Activated CD4-positive, alpha-beta T cell treated with anti-CD3 and anti-CD28 coated beads, Interleukin-2, amount 50 U/mL, for 16 hours (primary cell): ENCODE data around the gene RSU1.
"Not testable (repeated sequence)": the region's sequence is repeated elsewhere in the genome, so short reads cannot be mapped to it uniquely, and the experiment has no call there.

Experiments used
- DNase-seq: peaks from one replicate; pipeline ENCODE4 v3.0.0-alpha.2; 2020

RSU1 gene

DNA sequence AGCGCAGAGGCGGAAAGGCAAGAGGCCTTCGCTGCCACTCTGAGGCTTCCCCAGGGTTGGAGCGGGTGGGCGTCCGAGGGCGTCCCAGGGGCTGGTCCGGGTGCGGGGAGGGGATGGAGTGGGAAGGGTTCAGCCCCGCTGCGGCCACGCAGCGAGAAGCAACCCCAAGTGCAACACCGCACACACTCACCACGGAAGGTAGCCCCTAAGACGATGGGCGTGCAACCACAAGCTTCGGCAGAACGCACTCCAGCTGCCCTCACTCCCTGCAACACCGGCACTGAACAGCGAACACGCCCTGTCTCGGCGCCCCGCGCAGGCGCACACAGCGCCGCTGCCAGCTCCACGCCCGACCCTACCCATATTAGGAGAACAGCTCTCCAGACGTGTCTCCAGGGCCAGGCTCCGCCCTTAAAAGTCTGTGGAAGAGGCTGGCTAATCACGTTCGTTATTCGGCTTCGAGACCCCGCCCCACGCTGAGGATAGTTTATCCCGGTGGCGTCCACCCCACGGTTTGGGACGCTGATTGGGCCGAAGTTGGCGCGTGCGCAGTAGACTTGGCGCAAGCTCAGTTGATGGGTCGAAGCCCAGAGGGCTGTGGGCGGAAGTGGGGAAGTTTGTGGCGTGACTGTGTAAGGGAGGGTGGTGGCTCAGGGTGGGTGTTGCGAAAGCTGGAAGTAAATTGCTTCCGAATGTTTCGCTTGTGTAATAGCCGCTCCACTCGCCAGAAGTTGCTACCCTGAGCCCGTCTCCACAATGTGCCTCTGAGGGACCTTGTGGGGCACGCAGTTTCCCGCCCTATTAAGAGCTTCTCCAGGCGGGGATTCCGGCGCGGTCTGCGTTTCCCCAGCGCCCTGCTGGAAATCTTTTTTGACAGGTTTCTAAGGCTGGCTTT is at the start of gene RSU1:
Gene RSU1 (minus strand): TSS at position 300 of the 895 bp plus-strand sequence. CDS start 343 bp downstream, outside the sequence.
- peak; percentile 100 for DNase-seq

DNA sequence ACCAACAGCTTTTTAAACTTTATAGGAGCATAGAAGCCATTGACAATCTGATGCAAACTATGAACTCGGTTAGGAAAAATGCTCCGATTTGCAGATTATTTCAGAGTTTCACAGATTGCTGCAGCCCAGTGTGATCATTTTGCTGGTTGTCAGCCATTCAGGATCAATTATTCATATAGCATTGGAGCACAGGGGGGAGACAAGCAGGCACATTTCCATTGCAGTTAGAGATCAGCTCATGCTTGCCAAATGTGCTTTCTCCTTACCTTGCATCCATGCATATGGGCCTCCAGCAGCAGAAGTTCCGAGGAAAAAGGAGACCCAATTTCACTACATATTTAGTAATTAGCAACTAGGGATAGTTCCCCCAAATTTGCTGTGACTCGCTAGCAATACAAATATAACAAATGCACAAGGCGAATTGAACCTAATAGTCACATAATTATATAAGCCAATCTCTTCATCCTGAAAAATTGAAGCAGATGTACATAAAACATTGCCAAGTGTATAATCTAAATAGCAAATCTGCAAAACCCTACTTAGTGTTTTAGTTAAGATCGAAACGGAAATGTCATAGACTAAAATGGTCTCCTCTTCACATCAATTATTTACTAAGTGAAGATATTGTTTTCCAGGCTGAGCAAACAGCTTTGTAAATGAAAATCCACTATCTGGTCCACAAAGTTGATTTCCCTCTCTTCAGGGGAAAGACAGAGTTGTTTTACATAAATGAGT is 49.5 kb upstream of the RSU1 start:
- DNase-seq = no peak

GRCh38 chr10:16865766-16866165 is 48.5 kb upstream of the RSU1 start:
- no peak for DNase-seq

GRCh38 chr10:16863766-16864165 is 46.5 kb upstream of the RSU1 start:
- DNase-seq = no peak

DNA sequence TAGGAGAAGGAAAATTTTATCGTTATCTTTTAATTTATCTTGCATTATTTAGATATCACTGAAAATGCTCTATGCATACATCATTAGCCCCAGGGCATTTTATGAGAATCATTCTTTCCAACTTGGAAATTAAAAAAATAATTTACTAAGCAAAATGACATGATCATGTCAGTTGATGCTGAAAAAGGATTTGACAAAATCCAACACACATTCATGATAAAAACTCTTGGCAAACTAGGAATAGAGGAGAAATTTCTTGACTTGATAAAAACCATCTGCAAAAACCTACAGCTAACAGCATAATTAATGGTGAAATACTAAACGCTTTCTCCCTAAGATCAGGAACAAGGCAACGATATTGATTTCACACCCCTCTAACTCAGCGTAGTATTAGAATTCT is 40.2 kb upstream of the RSU1 start:
- no peak for DNase-seq

DNA sequence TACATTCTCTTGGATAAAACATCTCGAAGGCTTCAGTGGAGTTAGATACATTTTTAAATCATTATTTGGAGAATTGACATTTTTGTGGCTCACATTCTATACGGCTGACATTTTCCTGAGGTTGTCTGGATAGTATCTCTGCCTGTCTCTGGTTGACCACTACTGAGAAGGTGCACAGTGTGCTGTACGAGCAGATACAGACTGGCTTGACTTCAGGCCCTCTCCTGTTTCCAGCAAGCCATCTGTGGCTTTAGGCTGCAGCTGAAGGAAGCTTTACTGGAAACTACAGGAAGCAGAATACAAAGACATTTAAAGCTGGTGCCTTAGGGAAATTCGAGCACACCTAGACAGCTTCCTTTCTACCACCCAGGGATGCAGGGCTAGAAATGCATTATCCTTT is 39.3 kb upstream of the RSU1 start:
- DNase-seq = no peak

DNA sequence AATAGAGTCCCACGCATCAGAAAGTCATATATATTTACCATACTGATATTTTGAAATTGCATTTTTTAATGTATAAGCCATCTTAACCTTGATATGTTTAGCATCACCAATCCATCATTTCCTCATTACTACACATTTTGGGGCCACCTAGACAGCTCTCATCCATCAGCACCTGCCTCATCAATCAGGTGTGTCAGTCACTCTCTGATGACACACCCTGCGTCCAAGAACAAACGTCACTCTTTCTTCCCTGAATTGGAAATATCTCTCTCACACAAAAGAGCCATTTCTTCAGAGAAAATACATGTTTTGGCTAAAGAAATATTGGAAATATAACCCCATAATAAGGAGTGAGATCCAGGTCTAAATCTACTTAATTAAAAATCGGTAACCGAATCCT is 38.9 kb upstream of the RSU1 start:
- DNase-seq = no peak

GRCh38 chr10:16854623-16855022 is 37.4 kb upstream of the RSU1 start:
- no peak for DNase-seq

GRCh38 chr10:16853809-16854208 is 36.6 kb upstream of the RSU1 start:
- no peak for DNase-seq

- DNase-seq = peak; percentile 11
Measured at GRCh38 chr10:16853201-16853600, 36.0 kb upstream of the RSU1 start.

- no peak for DNase-seq
Measured at GRCh38 chr10:16852624-16853023, 35.4 kb upstream of the RSU1 start.

DNA sequence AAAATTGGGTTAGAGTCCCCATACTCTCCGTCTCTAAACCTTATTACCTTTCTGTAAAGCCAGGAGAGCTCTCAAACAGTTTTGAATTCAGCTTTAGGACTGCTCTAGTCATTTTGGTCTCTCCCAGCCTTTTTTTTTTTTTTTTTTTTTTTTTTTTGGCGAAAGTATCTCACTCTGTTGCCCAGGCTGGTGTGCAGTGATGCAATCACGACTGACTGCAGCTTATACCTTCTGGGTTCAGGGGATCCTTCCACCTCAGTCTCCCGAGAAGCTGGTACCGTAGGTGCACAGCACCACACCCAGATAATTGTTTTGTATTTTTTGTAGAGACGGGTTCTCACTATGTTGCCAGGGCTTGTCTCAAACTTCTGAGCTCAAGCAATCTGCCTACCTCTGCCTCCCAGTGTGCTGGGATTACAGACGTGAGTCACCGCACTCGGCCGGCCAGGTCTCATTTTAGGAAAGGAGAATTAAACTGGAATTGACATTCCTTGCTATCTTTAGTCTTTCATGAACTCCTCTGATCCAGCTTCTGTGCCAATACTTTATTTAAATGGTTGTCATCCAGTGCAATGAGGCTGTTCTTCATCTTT is 31.4 kb upstream of the RSU1 start:
- no peak for DNase-seq

GRCh38 chr10:16847644-16848043 is 30.4 kb upstream of the RSU1 start:
- DNase-seq = no peak

DNA sequence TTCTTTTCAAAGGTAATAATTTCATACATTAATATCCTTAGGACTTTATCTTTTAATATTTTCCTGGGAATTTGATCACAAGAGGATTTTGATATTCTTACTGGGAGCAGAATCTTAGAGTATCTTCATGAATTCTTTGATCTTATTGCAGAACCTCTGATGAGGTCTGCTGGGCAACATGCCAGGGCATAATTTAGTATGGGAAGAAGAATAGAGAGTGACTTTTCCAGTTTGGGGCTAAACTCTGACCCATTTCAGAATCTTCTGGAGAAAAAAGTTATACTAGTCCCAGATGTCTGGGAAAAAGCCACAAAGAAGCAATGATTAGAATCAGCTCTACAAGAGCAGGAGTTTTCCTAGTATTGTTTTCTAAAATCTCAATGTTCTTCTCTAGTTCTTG is 28.0 kb upstream of the RSU1 start:
- no peak for DNase-seq

GRCh38 chr10:16843252-16843870 is 26.1 kb upstream of the RSU1 start:
- DNase-seq = peak; percentile 78

DNA sequence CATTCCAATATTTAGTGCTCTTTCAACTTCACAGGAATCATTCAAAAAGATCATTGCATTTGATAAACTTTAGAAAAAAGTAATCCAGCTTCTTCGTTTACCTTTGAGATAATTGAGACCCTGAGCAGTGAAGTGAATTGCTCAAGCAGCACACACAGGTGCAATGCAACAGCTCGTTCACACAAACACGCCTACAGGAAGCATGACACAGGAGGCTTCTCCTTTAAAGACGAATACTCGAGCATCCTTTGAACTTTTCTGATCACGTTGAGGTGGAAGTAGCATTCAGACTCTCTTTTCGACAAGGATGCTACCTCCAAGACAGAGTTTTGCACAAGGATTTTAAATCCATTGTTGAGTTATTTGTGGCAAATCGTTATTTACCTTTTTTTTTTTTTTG is 18.0 kb upstream of the RSU1 start:
- peak; percentile 39 for DNase-seq

DNA sequence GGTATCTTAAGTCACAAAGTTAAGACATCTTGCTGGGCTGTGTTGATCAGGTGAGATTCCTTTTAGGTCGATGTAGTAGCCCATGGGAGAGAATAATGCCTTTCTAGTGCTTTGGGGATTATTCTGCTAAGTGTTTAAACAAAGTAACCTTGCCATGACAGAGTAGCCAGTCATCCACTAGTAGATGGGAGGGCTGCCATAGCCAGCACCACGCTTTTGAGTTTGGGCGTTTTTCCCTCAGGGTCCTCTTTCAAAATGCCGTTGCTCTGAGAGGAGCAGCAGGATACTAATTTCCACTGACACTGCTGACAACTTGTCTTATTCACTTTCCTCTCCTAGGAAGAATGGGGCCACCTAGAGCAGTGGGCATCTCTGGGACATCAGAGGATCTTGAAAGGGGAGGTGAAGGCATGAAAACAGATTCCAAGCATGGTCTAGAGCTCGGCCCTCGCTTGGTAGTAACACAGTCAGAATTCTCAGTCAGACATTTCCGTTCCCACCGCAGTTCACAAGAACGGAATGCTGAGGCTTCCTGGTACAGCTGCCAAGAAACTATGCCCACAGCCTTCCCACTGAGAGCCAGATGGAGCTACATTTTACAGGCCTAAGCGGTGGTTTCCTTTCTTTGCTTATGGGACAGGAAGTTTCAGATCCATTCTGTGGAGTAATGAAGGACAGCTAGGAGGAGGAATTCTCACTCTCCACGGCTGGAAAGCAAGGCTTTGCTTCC is 15.3 kb upstream of the RSU1 start:
- no peak for DNase-seq

DNA sequence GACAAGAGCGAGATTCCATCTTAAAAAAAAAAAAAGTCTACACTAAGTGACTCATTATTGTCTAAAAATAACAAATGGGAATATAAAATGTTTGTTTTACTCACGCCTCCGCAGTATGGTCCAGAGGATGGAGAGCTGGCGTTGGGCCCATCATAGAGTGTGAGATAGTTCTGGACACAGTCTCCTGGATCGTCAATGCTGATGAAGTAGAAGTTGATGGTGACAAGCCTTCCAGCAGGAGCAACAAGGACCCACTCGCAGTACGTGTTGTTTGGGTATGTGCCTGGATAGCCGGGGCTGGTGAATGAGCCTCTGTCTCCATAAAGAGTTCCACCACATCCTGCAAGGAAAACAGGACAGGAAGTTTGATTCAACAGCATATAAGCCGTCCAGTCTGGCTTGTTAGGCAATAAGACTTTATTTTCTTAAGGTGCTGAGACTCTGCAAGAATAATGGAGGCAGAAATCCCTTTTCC is 11.5 kb upstream of the RSU1 start:
- no peak for DNase-seq

DNA sequence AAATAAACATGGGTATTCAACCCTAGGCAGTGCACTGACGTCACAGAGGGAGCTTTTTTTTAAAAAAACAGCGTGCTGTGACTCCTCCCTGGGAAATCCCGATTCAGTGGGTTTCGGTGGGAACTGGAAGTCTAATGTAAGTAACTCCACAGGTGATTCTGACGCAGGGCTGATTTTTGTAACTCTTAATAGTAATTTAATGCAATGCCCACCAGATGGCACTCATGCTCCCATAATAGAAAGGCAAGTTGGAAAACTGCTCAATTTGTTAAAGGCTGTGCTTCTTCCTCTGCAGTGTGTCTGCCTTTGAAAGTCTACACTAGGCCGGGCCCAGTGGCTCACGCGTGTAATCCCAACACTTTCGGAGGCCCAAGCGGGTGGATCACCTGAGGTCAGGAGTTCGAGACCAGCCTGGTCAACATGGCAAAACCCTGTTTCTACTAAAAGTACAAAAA is 10.9 kb upstream of the RSU1 start:
- peak; percentile 75 for DNase-seq

DNA sequence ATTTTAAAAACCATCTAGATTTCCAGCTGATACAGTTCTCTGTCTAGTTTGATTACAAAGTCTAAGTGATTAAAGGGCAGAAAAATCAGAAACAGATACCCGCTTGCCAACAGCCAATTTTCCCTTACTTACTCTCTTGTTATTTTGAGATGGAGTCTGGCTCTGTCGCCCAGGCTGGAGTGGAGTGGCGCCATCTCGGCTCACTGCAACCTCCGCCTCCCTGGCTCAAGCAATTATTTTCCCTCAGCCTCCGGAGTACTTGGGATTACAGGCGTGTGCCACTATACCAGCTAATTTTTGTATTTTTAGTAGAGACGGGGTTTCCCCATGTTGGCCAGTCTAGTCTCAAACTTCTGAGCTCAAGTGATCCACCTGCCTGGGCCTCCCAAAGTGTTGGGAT is 10.2 kb upstream of the RSU1 start:
- DNase-seq = not testable (repeated sequence)

DNA sequence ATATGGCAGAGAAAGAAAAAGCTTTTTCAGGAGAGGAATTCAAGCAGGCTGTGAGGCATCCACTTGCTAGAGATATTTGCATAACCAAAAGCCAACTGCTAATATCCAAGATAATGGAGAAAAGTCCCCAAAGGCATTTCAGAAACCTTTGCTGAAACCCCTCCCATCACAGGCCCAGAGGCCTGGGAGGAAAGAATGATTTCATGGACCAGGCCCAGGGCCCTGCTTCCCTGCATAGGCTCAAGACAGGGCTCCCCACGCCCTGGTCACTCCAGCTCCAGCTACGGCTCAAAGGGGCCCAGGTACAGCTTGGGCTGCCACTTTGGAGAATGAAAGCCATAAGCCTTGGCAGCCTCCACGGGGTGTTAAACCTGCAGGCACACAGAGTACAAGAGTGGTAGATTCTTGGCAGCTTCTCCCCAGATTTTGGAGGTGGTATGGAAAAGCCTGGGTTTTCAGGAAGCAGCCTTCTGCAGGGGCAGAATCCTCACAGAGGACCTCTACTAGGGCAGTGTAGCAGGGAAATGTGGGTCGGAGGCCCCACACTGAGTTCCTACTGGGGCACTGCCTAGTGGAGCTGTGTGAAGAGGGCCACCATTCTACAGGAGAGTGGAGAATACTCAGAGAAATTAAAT is 5.6 kb upstream of the RSU1 start:
- no peak for DNase-seq

DNA sequence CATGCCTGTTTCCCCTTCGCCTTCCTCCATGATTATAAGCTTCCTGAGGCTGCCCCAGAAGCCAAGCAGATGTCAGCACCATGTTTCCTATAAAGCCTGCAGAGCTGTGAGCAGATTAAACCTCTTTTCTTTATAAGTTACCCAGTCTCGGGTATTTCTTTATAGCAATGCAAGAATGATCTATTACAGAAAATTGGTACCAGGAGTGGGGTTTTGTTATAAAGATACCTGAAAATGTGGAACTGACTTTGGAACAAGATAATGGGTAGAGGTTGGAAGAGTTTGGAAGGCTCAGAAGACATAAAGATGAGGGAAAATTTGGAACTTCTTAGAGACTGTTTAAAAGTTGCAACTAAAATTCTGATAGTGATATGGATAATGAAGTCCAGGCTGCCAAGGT is 4.8 kb upstream of the RSU1 start:
- no peak for DNase-seq
